ENCODE measurements around the gene SOS2. TPM values are rescaled to one million over a fixed set of nuclear protein-coding genes. Genes with fewer than 3 reads are reported as not detected.
A peak's percentile ranks its signal among the peaks of the same experiment; 100 is the strongest.

The SOS2 gene
- total and polyA plus RNA-seq, 2 of the 8 experiments (the other 6 are each of a cell fraction or from before 2014, with no cell fraction given) = 2.8 to 12.7 TPM

GRCh38 chr14:50229681-50230080, 1.7 kb downstream of the SOS2 start:
- peaks cover 0 to 22% of the 10 kb centered on the region in 2 experiments; a peak in 3 of 4 replicates for H3K79me2 ChIP-seq (ENCODE audit: control insufficient read depth in 1 of 2, insufficient read depth in 2 of 2, low read length in 2 of 2)
- no peaks in the 10 kb centered on the region for H3K9me3 ChIP-seq (ENCODE audit: insufficient read depth in 2 of 2, low read depth in 1 of 2, low read length in 1 of 2)
- H2BK15ac ChIP-seq (ENCODE audit: low read length) = no peak overlapping the region
- POLR2A ChIA-PET (ENCODE audit: partially characterized antibody) = no interaction called here
- no peak overlapping the region for H4K8ac ChIP-seq (ENCODE audit: extremely low read depth, insufficient read depth, low read length)
- DNase-seq (ENCODE audit: low read depth in 1 of 2, low spot score in 2 of 2) (no peak), FAIRE-seq (no peak)
- no peak overlapping the region for H2AK5ac ChIP-seq (ENCODE audit: low read depth, low read length)
- H3K4me1 ChIP-seq (replicated peaks in 1 of 4; ENCODE audit: control insufficient read depth in 3 of 4, insufficient read depth in 4 of 4, low read length in 3 of 4) = no peaks in the 10 kb centered on the region; a peak in 2 of 7 replicates
- WGBS, 2 experiments (ENCODE audit: extremely low coverage in 1 of 2, insufficient coverage in 1 of 2, insufficient read length in 1 of 2, insufficient replicate concordance in 2 of 2, low coverage in 1 of 2, low lambda C conversion rate in 2 of 2, missing lambda C conversion rate in 1 of 2) = 90% methylated on average over 2 of the region's 2 CpGs; no CpG with 5 or more reads in 1 of the 2 experiments
- H3K4me3 ChIP-seq (ENCODE audit: extremely low read depth in 1 of 4, insufficient read depth in 2 of 4, low read depth in 3 of 4, low read length in 4 of 4) = peak overlapping the region in 1 of 4 experiments; percentile 96; a peak in 1 of 8 replicates
- no peaks in the 10 kb centered on the region for H3K36me3 ChIP-seq (ENCODE audit: control insufficient read depth in 2 of 4, insufficient read depth in 4 of 4, low read length in 3 of 4)
- H3K23ac ChIP-seq (ENCODE audit: insufficient read length) = no peak overlapping the region
- H2BK120ac ChIP-seq (replicated peaks; ENCODE audit: low read depth, low read length) = no peak overlapping the region
- H3K27ac ChIP-seq (ENCODE audit: low read depth, low read length) = no peak overlapping the region
- H3K18ac ChIP-seq (ENCODE audit: extremely low read depth, low read length) = no peak overlapping the region
- no peak overlapping the region for H2BK5ac ChIP-seq (ENCODE audit: low read depth, low read length)
- no peak overlapping the region for H4K91ac ChIP-seq (replicated peaks; ENCODE audit: insufficient read length, low read length)
- H3K56ac ChIP-seq (replicated peaks; ENCODE audit: insufficient read length, low read depth, low read length) = no peak overlapping the region
- no peak for TF ChIP-seq TAF1 (IDR thresholded peaks at IDR 0.05; ENCODE audit: low read depth, low read length)
- TF ChIP-seq POLR2A (IDR thresholded peaks at IDR 0.05; ENCODE audit: control extremely low read depth in 1 of 2, low read depth in 2 of 2, low read length in 2 of 2) = no peak
- no peak for TF ChIP-seq SRF (IDR thresholded peaks at IDR 0.05; ENCODE audit: low read depth, low read length)
- TF ChIP-seq KDM1A (IDR thresholded peaks at IDR 0.05; ENCODE audit: borderline replicate concordance, low read length) = no peak
- no peak for TF ChIP-seq PHF8 (conservative IDR thresholded peaks at IDR 0.05; ENCODE audit: low read depth, low read length)
- no peak for TF ChIP-seq HDAC2 (IDR thresholded peaks at IDR 0.05; ENCODE audit: borderline replicate concordance in 1 of 2, low read depth in 2 of 2, low read length in 2 of 2)
- no peak for TF ChIP-seq JUND (IDR thresholded peaks at IDR 0.05; ENCODE audit: low read length)
- TF ChIP-seq MAFK (IDR thresholded peaks at IDR 0.05; ENCODE audit: low read depth, low read length) = no peak
- no peak for TF ChIP-seq KDM4A (IDR thresholded peaks at IDR 0.05; ENCODE audit: low read depth, low read length, severe bottlenecking)
- no peak for TF ChIP-seq ZNF274 (IDR thresholded peaks at IDR 0.05; ENCODE audit: borderline replicate concordance, extremely low read depth, low read length)
- no peak for TF ChIP-seq ATF3 (IDR thresholded peaks at IDR 0.05; ENCODE audit: insufficient read depth, low read depth, low read length)
- no peak for TF ChIP-seq EZH2 (IDR thresholded peaks at IDR 0.05; ENCODE audit: low read depth, low read length, severe bottlenecking)
- TF ChIP-seq BCL11A (IDR thresholded peaks at IDR 0.05; ENCODE audit: low read depth in 2 of 2, low read length in 2 of 2) = no peak
- TF ChIP-seq RBBP5 (IDR thresholded peaks at IDR 0.05; ENCODE audit: borderline replicate concordance, low read depth, low read length) = no peak
- no peak overlapping the region for H2BK12ac ChIP-seq (ENCODE audit: low read depth, low read length)
- no peak overlapping the region for H3K4ac ChIP-seq (replicated peaks; ENCODE audit: insufficient read length, low read depth, low read length)
- no peak overlapping the region for H2AFZ ChIP-seq (ENCODE audit: low read length)
- no peak overlapping the region for H3K14ac ChIP-seq (ENCODE audit: insufficient read length)
- peak overlapping the region; percentile 30 to 85; a peak in 1 of 4 replicates for H3K4me2 ChIP-seq (ENCODE audit: insufficient read depth in 1 of 2, low read depth in 2 of 2, low read length in 2 of 2)
- no peaks in the 10 kb centered on the region for H3K79me1 ChIP-seq (ENCODE audit: low read depth, low read length)
- no peak overlapping the region for H2BK20ac ChIP-seq (ENCODE audit: low read length)
- H3K27me3 ChIP-seq (replicated peaks in 1 of 4; ENCODE audit: control insufficient read depth in 3 of 4, extremely low read depth in 1 of 4, insufficient read depth in 3 of 4, low read length in 3 of 4) = peaks cover 0 to 5% (median 0%) of the 10 kb centered on the region in 4 experiments; a peak in 2 of 7 replicates
- H3K23me2 ChIP-seq (ENCODE audit: low read depth, low read length) = peaks cover 3% of the 10 kb centered on the region; the same call in 1 of the 2 replicates
- H4K20me1 ChIP-seq (replicated peaks in 1 of 2; ENCODE audit: control insufficient read depth in 1 of 2, insufficient read depth in 2 of 2, low read length in 2 of 2) = no peaks in the 10 kb centered on the region
- no peak overlapping the region for H4K5ac ChIP-seq (ENCODE audit: insufficient read length, low read depth, low read length)
- CTCF ChIA-PET (ENCODE audit: partially characterized antibody) = no interaction called here
- no peak overlapping the region for H3K9ac ChIP-seq (replicated peaks in 1 of 4; ENCODE audit: extremely low read depth in 1 of 4, low read depth in 3 of 4, low read length in 3 of 4)

All from H1 (cell line).